ENCODE data around the gene GARRE1. TPM values are rescaled to one million over a fixed set of nuclear protein-coding genes. Genes with fewer than 3 reads are reported as not detected.

Gene GARRE1
- total RNA-seq, 1 experiment from 2014 or later = 16.9 TPM

DNA sequence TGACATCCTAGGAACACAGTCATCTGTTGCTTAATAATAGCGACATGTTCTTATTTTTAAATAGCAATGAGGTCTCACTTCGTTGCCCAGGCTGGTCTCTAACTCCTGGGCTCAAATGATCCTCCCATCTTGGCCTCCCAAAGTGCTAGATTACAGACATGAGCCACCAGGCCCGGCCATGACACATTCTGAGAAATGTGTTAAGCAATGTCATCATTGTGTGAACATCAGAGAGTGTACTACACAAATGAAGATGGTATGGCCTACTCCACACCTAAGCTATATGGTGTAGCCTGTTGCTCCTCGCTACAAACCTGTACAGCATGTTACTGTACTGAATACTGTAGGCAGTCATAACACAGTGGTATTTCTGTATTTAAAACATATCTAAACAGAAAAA is 24.6 kb upstream of the GARRE1 start:
- BruUV-seq (replicated peaks) = no TSS peak
- Histone ChIP-seq H3K27ac (ENCODE audit: low read depth, low read length) (no peak overlapping the region), H3K9me3 (ENCODE audit: control insufficient read depth in 1 of 2, insufficient read depth in 1 of 2, low read depth in 1 of 2, low read length in 2 of 2) (no peaks in the 10 kb centered on the region), H3K4me2 (ENCODE audit: low read length) (no peak overlapping the region), H4K20me1 (ENCODE audit: insufficient read depth) (0 out of 2 replicates have a peak, but pooled peaks cover 2% of the 10 kb centered on the region), H2AFZ (ENCODE audit: low read depth, low read length, poor library complexity, severe bottlenecking) (no peak overlapping the region), H3K9me2 (ENCODE audit: insufficient read depth) (no peaks in the 10 kb centered on the region), H3K9ac (ENCODE audit: low read length) (no peak overlapping the region), H3K4me1 (ENCODE audit: control insufficient read depth in 1 of 2, insufficient read depth in 2 of 2, low read length in 2 of 2) (peaks cover 23 to 35% of the 10 kb centered on the region in 2 experiments), H3K27me3 (ENCODE audit: insufficient read depth, low read length) (no peaks in the 10 kb centered on the region), H3K4me3 (replicated peaks in 1 of 2; ENCODE audit: low read depth in 1 of 2, low read length in 2 of 2) (no peak overlapping the region), H3K36me3 (ENCODE audit: control insufficient read depth in 1 of 2, insufficient read depth in 2 of 2, low read length in 2 of 2) (peaks cover 40 to 43% of the 10 kb centered on the region in 2 experiments), H3K79me2 (ENCODE audit: insufficient read depth, low read length) (peaks cover 12% of the 10 kb centered on the region)
- ATAC-seq = no peak
- ChIA-PET RAD21 (ENCODE audit: low non-redundant PET in 1 of 2, low total read pairs in 2 of 2, uncharacterized antibody in 2 of 2, unreplicated experiment in 2 of 2) (no interaction called here), POLR2A (no interaction called here), CTCF (interaction anchor here (1.0 kb wide), 1 partner anchor 12 kb away, joined by 3 read pairs; no protein-coding TSS in a partner anchor)
- intact Hi-C loops (cut with micrococcal nuclease) = no loop called here
- DNase-seq (ENCODE audit: low read depth, low spot score) = no peak
- TF ChIP-seq EZH2phosphoT487 (IDR thresholded peaks at IDR 0.05; ENCODE audit: borderline replicate concordance) (no peak), TCF7L2 (IDR thresholded peaks at IDR 0.05; ENCODE audit: borderline replicate concordance, extremely low read depth, insufficient read depth, insufficient read length) (no peak), YY1 (IDR thresholded peaks at IDR 0.05; ENCODE audit: extremely low read depth, insufficient replicate concordance, low read depth, low read length) (no peak), ZFX (IDR thresholded peaks at IDR 0.05) (no peak), RAD21 (IDR thresholded peaks at IDR 0.05; ENCODE audit: low read depth) (no peak), CEBPB (IDR thresholded peaks at IDR 0.05; ENCODE audit: low read depth) (no peak), SP1 (IDR thresholded peaks at IDR 0.05; ENCODE audit: low read depth) (no peak), ELF1 (IDR thresholded peaks at IDR 0.05; ENCODE audit: borderline replicate concordance, low read depth) (no peak), SRF (IDR thresholded peaks at IDR 0.05; ENCODE audit: low read depth) (no peak)
- TF ChIP-seq, protein P1, sequence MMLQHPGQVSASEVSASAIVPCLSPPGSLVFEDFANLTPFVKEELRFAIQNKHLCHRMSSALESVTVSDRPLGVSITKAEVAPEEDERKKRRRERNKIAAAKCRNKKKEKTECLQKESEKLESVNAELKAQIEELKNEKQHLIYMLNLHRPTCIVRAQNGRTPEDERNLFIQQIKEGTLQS (IDR thresholded peaks at IDR 0.05) = no peak
- TF ChIP-seq, protein P2, sequence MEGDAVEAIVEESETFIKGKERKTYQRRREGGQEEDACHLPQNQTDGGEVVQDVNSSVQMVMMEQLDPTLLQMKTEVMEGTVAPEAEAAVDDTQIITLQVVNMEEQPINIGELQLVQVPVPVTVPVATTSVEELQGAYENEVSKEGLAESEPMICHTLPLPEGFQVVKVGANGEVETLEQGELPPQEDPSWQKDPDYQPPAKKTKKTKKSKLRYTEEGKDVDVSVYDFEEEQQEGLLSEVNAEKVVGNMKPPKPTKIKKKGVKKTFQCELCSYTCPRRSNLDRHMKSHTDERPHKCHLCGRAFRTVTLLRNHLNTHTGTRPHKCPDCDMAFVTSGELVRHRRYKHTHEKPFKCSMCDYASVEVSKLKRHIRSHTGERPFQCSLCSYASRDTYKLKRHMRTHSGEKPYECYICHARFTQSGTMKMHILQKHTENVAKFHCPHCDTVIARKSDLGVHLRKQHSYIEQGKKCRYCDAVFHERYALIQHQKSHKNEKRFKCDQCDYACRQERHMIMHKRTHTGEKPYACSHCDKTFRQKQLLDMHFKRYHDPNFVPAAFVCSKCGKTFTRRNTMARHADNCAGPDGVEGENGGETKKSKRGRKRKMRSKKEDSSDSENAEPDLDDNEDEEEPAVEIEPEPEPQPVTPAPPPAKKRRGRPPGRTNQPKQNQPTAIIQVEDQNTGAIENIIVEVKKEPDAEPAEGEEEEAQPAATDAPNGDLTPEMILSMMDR (IDR thresholded peaks at IDR 0.05 in 2 of 3, conservative IDR thresholded peaks at IDR 0.05 in 1 of 3; ENCODE audit: borderline replicate concordance in 1 of 3, insufficient read depth in 1 of 3, low read depth in 2 of 3, low read length in 2 of 3) = no peak
- TF ChIP-seq, protein P3, sequence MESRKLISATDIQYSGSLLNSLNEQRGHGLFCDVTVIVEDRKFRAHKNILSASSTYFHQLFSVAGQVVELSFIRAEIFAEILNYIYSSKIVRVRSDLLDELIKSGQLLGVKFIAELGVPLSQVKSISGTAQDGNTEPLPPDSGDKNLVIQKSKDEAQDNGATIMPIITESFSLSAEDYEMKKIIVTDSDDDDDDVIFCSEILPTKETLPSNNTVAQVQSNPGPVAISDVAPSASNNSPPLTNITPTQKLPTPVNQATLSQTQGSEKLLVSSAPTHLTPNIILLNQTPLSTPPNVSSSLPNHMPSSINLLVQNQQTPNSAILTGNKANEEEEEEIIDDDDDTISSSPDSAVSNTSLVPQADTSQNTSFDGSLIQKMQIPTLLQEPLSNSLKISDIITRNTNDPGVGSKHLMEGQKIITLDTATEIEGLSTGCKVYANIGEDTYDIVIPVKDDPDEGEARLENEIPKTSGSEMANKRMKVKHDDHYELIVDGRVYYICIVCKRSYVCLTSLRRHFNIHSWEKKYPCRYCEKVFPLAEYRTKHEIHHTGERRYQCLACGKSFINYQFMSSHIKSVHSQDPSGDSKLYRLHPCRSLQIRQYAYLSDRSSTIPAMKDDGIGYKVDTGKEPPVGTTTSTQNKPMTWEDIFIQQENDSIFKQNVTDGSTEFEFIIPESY (IDR thresholded peaks at IDR 0.05; ENCODE audit: extremely low read depth, insufficient replicate concordance, low read length) = no peak
